ENCODE results near the gene PLB1.
A peak's percentile ranks its signal among the peaks of the same experiment; 100 is the strongest.

Gene PLB1

GRCh38 chr2:28674713-28675068 lies 178.8 kb downstream of the PLB1 start:
- no peak for DNase-seq

- no peak for DNase-seq
These were observed 180.4 kb downstream of the PLB1 start for GRCh38 chr2:28676152-28676835.

- DNase-seq = no peak
These were observed 182.5 kb downstream of the PLB1 start for GRCh38 chr2:28678175-28678855.

GRCh38 chr2:28678944-28679343 lies 183.1 kb downstream of the PLB1 start:
- DNase-seq = peak; percentile 45

- DNase-seq = no peak
These were observed 184.8 kb downstream of the PLB1 start for GRCh38 chr2:28680657-28681056.

GRCh38 chr2:28681158-28681571 lies 185.3 kb downstream of the PLB1 start:
- DNase-seq = peak; percentile 92

- no peak for DNase-seq
These were observed 185.7 kb downstream of the PLB1 start for GRCh38 chr2:28681606-28682005.

GRCh38 chr2:28683100-28683706 lies 187.3 kb downstream of the PLB1 start:
- no peak for DNase-seq

GRCh38 chr2:28684142-28684858 lies 188.4 kb downstream of the PLB1 start:
- no peak for DNase-seq

GRCh38 chr2:28687171-28687570 lies 191.3 kb downstream of the PLB1 start:
- peak; percentile 74 for DNase-seq

- DNase-seq = no peak
These were observed 192.0 kb downstream of the PLB1 start for GRCh38 chr2:28687640-28688385.

- DNase-seq = peak; percentile 58
These were observed 193.0 kb downstream of the PLB1 start for GRCh38 chr2:28688818-28689217.

GRCh38 chr2:28689771-28690170 lies 193.9 kb downstream of the PLB1 start:
- no peak for DNase-seq

- DNase-seq = no peak
These were observed 196.6 kb downstream of the PLB1 start for GRCh38 chr2:28692411-28692810.

GRCh38 chr2:28693223-28693622 lies 197.4 kb downstream of the PLB1 start:
- DNase-seq = no peak
